GM18907 (cell line): ENCODE data around the gene COL23A1.
"Not testable (repeated sequence)": the region's sequence is repeated elsewhere in the genome, so short reads cannot be mapped to it uniquely, and the experiment has no call there.

Experiments used
- ATAC-seq: cut with Tn5 transposase; IDR thresholded peaks from one replicate; pipeline ENCODE4 v1.9.1; 2021; ENCODE audit warnings: mild to moderate bottlenecking, moderate library complexity; ENCODE audit not compliant: unreplicated experiment

Gene COL23A1

DNA sequence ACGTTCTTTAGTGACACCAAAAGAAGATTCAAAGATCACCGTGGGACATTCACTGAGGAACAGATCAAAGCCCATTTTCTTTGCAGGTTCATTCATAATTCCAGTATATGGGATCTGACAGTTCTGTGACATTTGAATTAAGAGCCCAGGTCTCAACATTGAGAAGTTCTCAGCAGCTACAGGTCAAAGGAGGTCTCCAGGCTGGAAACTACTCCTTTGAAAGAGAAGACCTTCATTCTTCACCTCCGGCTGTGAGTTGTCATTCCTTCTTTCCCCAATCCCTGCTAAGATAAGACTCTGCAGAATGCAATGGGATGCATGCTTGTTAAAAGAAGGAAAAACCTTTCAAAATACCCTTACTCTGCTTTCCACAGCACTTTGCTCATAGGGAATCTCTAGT lies 79.0 kb downstream of the COL23A1 start:
- no peak for ATAC-seq

DNA sequence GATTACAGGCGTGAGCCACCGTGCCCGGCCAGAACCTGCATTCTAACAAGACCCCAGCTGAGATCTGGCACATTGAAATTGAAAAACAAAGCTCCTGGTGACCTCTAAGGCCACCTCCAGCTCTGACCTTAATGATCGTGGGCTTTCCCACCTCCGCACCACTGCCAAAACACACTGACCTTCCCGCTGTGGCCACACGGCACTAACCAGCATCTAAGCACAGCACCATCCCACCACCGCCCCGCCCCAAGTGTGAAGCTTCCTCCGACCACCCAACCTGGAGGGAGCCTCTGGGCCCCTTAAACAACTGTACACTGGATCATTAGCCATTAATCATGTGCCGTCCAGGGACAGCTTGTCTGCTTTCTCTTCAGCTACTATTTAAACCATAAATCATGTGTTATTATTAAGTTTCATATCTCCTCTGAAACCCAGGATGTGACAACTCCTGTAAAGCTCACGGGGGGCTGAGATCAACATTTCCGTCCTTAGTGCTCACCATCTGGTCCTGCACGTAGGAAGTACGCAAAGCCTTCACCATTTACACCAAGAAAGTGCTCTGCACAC lies 80.6 kb downstream of the COL23A1 start:
- ATAC-seq = no peak

DNA sequence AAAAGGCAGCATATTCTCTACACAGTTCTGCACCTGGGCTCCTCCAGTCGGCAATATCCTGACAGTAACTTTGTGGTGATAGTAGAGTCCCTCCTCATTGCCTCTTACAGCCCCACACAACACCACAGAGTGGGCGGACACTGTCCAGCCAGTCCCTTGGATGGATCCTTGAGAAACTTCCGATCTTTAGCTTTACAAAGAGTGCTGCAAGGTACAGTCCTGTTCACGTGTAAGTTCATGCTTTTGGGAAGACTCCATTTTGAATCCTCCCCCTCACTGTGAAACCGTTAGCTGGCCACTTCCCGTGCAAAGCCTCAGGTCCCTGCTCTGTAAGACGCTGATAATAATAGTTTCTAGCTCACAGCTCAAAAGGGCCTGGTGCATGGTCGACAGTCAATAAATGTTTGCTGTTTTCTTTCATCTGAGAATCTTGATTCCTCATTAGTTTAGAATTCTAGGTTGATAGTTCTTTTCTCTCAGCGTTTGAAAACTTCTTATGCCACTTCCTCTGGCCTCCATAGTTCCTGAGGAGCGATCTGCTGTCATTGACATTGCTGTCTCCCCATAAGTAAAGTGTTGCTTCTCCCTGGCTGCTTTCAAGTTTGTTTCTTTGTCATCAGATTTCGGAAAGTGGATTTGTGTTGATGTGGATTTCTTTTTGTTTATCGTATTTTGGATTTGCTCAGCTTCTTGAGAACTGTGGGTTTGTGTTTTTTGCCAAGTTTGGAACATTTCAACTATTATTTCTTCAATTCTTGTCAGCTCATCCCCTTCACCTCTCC lies 82.9 kb downstream of the COL23A1 start:
- ATAC-seq = no peak

DNA sequence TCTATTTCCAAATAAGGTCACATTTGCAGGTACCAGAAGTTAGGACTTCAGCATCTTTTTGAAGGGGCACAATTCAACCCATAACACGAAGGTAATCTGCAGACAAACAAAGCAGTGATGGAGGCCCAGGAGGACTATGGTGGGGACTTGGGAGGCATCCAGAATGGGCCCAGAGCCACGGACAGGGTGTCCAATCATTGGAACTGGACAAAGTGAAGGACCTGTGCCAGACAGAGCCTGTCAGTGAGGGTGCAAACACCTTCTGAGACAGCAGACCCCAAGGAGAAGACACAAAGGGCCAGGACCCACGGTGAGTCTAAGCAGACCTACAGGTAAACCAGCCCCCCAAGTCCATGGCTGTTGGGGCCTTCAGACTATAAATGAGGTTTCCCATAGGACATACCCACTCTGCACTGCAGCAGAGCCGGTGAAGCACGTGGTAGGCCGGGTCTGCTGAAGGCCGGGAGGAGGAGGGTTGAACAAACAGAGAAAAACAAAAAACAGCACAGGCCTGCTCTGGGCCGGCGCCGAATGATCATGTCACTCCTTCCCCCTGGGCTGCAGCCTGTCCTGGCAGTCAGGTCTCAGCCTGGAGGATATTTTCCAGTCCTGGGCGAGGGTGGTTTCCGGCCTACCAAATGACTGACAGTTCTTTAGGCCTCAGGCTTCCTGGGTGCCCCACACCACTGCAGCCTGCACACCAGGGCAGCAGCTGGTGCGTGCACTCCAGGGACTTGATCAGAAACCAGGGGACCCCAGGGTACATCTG lies 84.4 kb downstream of the COL23A1 start:
- ATAC-seq = no peak

DNA sequence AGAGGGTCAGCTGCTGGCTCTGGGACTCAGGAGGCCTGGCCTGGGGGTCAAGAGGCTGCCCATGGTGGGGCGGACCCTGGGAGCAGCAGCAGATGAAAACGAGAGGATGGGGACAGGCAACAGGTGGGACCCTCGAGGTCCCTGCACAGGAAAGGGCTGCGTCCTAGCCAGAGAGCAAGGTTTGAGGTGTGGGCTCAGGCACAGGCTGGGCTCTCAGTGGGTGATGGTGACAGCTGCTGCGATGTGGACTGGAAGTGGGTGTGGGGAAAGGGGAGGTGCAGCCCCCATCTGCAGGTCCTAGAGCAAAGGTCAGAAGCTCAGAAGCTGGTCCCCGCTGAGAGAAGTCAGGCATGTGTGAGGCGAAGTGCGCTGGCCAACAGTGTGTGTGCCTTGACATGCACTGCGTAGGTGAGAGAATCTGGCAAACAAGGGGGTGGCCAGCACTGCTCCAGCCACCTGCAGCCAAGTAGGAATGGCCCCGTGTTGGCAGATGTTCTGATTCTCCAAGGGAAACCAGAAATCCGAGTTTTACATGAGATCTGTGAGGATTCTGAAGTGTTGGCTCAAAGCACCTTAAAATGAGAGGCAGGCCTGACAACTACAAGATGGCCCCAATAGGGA lies 85.7 kb downstream of the COL23A1 start:
- no peak for ATAC-seq

DNA sequence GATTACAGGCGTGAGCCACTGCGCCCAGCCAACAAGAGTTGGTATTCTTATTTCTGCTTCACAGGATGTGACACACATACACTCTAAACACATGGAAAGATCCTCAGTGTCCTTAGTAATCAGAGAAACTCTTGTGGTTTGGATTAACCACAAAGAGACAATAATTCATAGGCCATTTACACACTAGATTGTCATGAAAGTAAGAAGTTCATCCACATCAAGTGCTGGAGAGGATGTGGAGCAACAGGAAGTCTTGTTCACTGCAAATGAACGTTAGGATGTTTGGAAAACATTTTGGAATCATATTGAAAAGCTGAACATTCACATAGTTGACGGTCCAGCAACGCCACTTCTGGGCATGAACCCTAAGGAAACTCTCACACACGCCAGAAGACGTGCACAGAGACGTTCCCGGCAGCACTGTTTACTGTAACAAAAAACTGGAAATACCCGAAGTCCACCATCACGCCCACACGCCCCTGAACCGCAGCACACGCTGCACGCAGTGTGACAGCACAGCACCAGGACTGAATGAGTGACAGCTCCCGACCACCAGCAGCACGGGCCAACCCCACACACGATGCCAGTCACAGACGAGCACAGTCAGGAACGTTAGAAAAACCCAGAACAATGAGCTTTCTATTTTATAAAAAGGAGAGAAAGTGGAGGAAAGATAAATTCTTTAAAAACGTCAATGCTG lies 87.6 kb downstream of the COL23A1 start:
- no peak for ATAC-seq

DNA sequence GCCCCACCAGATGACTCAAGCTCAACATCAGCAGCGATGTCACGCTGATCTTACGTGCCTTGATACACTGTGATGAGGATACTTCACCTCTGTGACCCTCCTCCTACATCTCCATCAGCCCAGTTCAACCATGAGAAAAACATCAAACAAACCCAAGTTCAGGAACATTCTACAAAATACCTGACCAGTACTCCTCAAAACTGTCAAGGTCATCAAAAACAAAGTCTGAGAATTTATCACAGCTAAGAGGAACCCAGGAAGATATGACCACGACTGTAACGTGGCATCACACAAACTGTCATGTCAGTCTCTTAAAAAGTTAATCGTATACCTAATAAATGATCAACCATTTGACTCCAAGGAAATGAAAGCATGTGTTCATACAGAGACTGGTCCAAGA lies 90.8 kb downstream of the COL23A1 start:
- ATAC-seq = no peak

DNA sequence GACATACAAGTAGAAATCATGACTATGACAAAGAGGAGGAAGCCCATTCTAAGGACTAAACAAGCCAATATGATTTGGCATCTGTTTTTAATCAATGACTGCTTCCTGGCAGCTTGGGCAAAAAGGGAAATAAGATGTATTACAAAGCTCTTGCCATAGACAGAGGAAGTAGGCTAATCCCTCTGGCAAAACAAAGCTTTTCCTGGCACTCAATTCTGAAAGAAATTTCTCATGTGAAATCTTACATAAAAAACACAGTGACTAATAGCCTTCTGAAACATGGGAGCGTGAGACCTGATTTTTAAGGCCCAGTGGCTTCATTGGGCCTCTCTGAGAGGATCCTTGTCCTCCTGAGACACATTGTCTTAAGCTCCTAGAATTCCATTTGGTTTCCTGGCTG lies 93.6 kb downstream of the COL23A1 start:
- no peak for ATAC-seq

DNA sequence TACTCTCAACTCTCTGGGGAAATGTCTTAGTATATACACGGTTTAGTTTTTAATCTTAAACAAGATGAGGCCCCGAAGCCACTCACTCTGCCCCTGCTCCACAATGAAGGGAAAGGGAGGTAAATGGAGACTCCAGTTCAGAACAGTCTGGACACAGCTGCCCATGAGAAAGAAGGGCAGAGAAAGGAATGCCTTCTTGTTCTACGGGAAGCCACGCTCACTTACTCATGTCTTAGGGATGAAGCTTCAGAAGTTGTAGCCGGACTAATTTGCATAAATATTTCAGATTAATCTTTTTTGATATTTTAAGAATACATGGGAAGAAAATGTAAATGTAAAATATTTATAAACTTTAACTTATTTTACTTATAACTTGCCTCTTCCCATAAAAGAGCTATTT lies 94.0 kb downstream of the COL23A1 start:
- no peak for ATAC-seq

DNA sequence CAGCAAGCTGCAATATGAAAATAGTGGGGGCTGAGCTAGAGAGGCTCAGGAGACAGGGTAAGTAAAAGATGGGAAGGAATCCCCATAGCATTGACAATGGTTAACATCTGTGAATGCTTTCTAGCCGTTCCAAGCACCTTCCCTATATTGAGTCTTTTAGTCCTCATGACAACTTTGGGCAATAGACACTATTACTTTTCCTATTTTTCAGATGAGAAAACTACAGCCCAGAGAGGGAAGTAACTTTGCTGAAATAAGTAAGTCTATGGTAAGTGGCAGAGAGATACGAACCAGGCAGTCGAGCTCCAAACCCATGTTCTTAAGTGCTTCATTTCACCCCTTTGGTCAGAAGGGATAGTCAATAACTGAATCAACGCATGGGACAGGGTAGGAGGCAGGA lies 94.5 kb downstream of the COL23A1 start:
- no peak for ATAC-seq

DNA sequence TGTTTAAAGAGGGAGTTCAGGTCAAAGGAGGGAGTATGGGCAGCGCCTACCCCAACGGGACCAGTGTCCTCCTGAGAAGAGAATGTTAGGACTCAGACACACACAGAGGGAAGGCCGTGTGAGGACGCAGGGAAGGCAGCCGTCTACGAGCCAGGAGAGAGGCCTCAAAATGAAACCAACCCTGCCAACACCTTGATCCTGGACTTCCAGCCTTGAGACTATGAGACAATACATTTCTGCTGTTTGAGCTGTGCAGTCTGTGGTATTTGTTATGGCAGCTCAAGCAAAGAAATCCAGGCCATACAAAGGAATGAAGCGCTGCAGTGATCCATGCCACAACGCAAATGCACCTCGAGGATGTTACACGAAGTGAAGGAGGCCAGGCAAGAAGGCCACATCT lies 97.9 kb downstream of the COL23A1 start:
- ATAC-seq = no peak

DNA sequence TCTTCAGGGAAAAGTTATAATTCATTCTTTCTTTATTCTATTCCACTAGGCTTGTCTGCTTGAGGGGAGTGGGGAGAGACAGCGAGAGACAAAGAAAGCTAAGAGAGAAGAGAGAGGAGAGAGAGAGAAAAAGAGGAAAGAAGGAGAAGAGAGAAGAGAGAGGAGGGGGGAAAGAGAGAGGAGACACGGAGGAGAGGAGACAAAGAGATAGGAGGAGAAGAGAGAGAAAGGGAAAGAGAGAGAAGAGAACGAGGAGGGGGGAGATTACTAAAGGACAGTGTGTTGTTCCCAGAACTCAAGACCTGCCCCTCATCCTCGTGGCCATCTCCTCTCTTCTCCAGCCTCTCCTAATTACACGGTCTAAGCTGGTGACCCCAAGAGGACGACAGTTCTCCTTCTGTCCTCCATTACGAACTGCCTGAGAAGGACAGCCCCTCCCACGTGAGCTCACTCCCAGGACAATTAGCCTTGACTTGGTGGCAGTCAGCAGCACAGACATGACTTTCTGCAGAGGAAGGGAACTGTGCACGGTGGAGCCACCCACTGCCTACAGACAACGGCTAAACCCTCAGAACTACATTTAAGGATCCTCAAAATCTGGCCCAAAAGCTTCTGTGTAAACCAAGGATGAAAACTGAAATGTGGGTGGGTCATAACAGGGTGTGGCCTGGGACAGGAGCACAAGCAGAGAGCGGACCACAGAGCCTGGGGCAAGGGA lies 99.1 kb downstream of the COL23A1 start:
- ATAC-seq = no peak

DNA sequence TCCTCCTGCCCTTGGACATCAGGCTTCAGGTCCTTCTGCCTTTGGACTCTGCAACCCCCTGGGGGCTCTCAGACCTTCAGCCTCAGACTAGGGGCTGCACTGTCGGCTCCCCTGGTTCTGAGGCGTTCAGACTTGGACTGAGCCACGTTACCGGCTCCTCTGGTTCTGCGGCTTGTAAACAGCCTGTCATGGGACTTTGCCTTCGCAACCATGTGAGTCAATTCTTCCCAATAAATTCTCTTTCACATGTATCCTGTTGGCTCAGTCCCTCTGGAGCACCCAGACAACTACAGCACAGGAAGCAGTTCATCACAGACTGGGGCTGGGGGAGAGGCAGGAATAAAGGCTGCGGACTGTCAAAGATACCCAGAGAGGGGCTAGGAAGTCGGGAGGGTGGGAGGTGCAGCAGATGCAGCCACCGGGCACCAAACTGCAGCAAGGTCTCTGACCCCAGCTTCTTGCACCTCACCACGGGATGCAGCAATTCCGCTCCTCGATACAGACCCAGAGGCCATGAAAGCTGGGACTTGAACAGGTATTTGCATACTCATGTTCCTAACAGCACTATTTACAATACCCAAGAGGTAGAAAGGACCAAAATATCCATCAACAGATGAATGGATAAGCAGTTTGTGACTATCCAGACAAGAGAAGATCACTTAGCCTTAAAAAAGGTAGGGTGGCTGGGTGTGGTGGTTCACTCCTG lies 100.8 kb downstream of the COL23A1 start:
- ATAC-seq = no peak

DNA sequence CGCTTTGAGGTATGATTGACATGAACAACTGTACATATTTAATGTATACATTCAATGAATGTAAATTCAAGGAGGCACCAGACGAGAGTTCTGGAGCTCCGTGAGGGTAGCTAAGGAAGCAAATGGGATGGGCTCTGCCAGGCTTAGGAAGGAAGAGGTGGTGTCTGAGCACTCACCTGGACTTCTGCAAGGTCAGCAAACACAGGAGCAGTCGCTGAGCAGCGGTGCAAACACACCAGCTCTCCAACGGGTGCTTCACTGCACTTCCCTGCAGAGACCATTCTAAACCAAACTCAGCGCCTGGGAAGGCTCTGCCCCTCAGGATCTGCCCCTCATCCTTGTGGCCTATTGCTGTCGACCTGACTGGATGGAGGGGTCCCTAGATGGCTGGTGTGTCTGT lies 101.5 kb downstream of the COL23A1 start:
- no peak for ATAC-seq

DNA sequence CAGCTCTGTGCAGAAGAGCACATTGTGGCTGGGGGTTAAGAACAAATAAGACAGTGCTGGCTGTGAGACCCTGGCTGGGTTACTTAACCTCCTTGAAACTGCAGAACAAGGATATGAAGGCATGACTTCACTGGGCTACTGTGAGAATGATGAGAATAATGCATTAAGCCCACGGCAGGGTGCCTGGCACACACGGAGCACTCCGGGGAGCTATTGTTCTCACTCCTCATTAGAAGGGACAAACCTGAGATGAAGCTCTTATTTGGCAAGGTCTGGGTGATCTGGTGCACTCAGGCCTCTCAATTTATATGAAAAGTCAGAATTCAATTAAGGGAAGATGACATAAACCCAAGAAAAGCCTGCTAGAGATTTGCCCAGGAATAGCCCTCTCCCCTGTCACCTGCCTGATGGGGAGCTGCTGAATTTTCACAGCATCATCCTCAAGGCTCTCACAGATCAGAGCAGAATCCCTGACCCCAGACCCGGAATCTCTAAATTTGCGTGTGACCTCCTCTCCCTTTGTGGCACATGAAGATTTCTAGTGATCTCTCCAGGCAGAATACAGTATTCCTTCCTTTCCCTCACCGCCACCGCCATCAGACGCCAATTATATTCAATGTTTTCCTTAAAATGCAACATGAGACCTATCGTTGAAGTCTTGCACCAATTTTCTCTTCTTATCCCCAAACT lies 102.1 kb downstream of the COL23A1 start:
- no peak for ATAC-seq

DNA sequence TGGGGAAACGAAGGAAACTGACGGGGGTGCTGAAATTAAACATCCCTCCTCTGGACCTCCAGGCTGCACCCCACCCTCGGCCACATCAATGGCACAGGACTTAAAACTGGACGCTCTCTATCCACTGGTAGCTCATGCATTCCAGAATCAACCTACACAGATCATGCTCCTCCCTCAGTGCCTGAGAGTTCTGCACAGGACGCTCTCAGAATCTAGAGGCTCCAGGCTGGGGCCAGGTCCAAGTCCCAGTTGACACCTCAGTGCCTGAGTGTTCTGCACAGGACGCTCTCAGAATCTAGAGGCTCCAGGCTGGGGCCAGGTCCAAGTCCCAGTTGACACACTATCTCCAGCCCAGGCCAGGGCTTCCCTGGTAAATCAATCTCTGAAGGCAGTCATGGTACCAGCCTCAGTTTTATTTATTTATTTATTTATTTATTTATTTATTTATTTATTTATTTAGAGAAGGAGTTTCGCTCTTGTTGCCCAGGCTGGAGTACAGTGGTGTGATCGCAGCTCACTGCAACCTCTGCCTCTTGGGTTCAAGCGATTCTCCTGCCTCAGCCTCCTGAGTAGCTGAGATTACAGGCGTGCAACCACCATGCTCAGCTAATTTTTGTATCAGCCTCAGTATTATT lies 103.2 kb downstream of the COL23A1 start:
- not testable (repeated sequence) for ATAC-seq

DNA sequence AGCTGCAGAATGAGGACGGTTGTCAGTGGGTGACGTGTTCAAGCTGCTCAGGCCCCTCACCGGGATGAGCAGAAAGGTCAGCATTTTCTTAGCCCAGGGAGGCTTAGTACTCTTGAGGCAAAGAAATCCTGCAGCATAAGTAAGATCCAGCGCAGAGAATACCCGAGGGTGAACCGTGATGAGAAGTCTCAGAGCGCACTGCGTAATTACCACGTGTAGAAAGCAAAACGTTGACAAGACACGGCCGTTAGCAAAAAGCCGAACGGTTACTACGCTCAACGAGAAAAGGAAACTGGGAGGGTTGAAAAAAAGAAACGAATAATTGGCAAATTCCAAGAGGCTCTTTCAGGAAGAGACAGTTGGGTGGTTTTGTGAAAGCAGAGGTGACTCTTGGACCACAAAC lies 104.0 kb downstream of the COL23A1 start:
- no peak for ATAC-seq

DNA sequence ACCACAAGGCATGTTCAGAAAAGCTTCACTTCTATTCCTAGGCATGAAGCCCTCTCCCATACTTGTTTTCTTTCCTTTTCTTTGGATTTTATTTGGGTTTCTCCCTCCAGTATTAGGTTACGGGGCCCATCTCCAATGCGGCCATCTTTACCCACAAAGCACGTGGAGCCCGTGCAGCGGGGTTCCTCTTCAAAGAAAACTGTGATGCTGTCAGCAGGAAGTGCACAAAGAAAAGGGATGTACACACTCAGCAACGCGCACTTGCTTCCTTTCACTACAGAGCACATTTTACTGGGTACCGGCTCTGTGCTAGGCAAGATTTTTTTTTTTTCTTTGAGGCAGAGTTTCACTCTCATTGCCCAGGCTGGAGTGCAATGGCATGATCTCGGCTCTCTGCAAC lies 106.6 kb downstream of the COL23A1 start:
- ATAC-seq = no peak

DNA sequence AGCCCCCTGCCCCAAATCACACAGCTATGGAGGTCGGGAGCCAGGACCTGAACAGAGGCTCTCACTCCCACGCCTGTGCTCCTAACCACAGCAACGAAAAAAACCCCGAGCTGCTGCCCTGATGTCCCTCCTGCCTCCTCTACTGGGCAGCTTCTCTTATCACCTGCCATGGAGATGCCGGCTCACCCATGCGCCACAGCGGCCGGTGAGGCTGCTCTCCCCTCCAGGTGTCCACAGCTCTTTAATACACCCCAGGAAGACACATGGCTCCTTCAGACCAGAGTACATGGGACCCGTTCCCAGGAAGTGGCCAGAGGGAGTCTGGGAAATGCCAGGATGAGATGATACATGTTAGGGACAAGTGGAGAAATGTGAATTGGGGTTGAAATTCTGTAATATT lies 110.9 kb downstream of the COL23A1 start:
- no peak for ATAC-seq
